Measurements from ENCODE around the gene H2BK1.

DNA sequence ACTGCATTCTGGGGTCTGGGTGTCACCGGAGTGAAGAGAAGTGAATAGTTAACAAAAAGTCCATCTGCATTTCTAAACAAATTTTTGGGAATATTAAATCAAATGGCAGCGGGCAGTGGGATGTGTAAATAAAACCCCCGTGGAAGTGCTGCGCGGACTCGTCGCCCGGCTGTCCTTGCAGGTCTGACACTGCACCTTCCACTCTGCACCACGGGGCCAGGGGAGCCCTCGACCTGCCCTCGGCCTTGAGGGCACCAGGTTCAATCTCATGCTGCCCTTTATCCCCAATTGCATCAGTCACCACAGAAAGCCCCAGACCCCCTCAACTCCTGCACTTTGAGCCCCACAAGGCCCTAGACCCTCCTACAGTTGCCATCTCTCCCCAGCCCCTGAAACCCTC lies 44.6 kb upstream of the H2BK1 start:
- TF ChIP-seq, protein P1, sequence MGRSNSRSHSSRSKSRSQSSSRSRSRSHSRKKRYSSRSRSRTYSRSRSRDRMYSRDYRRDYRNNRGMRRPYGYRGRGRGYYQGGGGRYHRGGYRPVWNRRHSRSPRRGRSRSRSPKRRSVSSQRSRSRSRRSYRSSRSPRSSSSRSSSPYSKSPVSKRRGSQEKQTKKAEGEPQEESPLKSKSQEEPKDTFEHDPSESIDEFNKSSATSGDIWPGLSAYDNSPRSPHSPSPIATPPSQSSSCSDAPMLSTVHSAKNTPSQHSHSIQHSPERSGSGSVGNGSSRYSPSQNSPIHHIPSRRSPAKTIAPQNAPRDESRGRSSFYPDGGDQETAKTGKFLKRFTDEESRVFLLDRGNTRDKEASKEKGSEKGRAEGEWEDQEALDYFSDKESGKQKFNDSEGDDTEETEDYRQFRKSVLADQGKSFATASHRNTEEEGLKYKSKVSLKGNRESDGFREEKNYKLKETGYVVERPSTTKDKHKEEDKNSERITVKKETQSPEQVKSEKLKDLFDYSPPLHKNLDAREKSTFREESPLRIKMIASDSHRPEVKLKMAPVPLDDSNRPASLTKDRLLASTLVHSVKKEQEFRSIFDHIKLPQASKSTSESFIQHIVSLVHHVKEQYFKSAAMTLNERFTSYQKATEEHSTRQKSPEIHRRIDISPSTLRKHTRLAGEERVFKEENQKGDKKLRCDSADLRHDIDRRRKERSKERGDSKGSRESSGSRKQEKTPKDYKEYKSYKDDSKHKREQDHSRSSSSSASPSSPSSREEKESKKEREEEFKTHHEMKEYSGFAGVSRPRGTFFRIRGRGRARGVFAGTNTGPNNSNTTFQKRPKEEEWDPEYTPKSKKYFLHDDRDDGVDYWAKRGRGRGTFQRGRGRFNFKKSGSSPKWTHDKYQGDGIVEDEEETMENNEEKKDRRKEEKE (IDR thresholded peaks at IDR 0.05), result no peak
- no peak for TF ChIP-seq NFATC3 (CRISPR knock-in tag; IDR thresholded peaks at IDR 0.05)
- TF ChIP-seq, protein P2, sequence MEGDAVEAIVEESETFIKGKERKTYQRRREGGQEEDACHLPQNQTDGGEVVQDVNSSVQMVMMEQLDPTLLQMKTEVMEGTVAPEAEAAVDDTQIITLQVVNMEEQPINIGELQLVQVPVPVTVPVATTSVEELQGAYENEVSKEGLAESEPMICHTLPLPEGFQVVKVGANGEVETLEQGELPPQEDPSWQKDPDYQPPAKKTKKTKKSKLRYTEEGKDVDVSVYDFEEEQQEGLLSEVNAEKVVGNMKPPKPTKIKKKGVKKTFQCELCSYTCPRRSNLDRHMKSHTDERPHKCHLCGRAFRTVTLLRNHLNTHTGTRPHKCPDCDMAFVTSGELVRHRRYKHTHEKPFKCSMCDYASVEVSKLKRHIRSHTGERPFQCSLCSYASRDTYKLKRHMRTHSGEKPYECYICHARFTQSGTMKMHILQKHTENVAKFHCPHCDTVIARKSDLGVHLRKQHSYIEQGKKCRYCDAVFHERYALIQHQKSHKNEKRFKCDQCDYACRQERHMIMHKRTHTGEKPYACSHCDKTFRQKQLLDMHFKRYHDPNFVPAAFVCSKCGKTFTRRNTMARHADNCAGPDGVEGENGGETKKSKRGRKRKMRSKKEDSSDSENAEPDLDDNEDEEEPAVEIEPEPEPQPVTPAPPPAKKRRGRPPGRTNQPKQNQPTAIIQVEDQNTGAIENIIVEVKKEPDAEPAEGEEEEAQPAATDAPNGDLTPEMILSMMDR (CRISPR knock-in tag; IDR thresholded peaks at IDR 0.05), result no peak
- no peak for TF ChIP-seq IKZF4 (CRISPR knock-in tag; IDR thresholded peaks at IDR 0.05; ENCODE audit: borderline replicate concordance, low read depth, not compliant biosample characterization)
- TF ChIP-seq NFKB2 (CRISPR knock-in tag; IDR thresholded peaks at IDR 0.05; ENCODE audit: borderline replicate concordance), result no peak
- TF ChIP-seq, protein P3, sequence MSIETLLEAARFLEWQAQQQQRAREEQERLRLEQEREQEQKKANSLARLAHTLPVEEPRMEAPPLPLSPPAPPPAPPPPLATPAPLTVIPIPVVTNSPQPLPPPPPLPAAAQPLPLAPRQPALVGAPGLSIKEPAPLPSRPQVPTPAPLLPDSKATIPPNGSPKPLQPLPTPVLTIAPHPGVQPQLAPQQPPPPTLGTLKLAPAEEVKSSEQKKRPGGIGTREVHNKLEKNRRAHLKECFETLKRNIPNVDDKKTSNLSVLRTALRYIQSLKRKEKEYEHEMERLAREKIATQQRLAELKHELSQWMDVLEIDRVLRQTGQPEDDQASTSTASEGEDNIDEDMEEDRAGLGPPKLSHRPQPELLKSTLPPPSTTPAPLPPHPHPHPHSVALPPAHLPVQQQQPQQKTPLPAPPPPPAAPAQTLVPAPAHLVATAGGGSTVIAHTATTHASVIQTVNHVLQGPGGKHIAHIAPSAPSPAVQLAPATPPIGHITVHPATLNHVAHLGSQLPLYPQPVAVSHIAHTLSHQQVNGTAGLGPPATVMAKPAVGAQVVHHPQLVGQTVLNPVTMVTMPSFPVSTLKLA (IDR thresholded peaks at IDR 0.05), result no peak
